DMS79 (cell line): ENCODE measurements around the gene ATCAY.
"Not testable (repeated sequence)": the region's sequence is repeated elsewhere in the genome, so short reads cannot be mapped to it uniquely, and the experiment has no call there.

Source experiments
- DNase-seq: peaks from one replicate; lab custom pipeline; 2025; lab: John Stamatoyannopoulos, UW

ATCAY gene

DNA sequence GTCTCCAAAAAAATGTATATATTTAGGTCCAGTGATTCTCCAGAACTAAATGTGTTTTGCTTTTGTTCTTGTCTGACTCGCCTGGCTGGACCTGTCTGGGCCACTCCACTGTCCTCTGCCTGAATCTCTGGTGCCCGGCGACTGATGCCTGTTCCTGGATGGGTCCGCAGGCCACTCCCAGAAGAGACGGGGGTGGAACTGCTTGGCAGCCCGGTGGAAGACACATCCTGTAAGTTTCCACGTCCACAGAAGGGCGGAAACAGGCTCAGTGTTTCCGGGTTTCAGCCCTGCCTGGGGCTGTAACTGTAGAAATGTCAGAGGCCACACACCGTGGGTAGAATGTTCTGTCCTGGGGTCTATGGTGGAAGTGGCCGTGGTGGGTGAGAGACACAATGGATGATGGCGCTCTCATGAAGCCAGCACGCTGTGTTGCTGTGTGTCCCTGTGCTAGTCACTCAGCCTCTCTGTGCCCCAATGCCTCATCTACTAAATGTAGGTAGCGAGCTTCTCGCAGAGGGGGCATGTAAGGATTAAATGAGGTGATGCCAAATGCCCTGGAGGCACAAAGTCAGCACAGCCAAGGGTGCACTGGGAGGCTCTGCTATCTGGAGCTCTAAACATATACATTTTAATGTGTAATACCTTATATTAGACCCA lies 22.0 kb downstream of the ATCAY start:
- no peak for DNase-seq

DNA sequence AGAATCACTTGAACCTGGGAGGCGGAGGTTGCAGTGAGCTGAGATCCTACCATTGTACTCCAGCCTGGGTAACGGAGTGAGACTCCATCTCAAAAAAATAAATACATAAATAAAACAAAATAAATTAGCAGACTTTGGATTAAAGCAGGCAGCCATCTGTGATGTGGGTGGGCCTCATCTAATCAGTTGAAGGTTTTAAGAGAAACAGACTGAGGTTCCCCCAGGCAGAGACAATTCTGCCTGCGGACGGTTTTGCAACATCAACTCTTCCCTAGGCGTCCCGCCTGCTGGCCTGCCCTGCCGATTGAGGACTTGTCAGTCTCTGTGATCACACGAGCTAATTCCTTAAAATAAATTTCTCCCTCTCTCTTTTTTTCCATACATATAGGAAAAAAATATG lies 23.7 kb downstream of the ATCAY start:
- DNase-seq, result no peak

GRCh38 chr19:3907626-3908265 lies 27.3 kb downstream of the ATCAY start:
- DNase-seq, result no peak

DNA sequence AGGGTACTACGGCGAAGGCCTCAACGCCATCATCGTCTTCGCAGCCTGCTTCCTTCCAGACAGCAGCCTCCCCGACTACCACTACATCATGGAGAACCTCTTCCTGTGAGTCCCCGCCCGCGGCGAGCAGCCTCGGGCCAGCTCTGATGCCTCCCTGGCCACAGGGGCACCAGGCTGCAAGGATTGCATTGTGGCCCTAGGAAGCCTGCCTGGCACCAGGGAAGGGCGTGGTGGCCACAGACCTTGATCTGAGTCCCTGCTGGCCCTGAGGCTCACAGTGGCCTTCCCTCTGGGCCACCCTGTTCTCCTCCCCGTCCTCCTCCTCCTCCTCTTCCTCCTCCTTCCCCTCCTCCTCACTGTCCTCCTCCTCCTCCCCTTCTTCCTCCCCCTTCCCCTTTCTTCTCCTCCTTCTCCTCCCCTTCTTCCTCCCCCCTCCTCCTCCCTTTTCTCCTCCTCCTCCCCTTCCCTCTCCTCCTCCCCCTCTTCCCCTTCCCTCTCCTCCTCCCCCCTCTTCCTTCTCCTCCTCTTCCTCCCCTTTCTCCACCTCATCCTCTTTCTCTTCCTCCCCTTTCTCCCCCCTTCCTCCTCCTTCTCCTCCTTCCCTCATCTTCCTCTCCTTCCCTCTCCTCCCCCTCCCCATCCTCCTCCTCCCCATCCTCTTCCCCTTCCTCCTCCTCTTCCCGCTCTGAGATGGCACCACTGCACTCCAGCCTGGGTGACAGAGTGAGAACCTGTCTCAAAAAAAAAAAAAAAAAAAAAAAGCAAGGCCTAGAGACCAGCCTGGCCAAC lies 28.0 kb downstream of the ATCAY start:
- DNase-seq, result no peak

- DNase-seq, result no peak
Observed at GRCh38 chr19:3910105-3910504, 29.6 kb downstream of the ATCAY start.

GRCh38 chr19:3914199-3914598 lies 33.7 kb downstream of the ATCAY start:
- DNase-seq, result no peak

- DNase-seq, result no peak
Observed at GRCh38 chr19:3916033-3916432, 35.5 kb downstream of the ATCAY start.

DNA sequence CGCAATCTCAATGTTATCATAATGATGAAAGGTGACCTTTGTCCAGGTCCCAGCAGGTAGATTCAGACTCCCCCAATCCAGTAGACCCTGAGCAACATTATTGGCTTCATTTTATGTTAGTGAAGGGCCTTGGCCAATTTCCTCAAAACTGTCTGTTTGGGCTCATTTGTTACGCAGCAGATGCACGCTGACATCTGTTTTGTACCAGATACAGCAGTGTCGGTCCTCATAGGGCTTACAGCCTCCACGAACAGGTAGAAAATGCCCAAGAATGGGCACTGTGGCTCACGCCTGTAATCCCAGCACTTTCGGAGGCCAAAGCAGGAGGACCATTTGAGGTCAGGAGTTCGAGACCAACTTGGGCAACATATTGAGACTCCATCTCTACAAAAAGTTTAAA lies 39.3 kb downstream of the ATCAY start:
- DNase-seq, result no peak

- DNase-seq, result no peak
Observed at GRCh38 chr19:3923096-3923758, 42.7 kb downstream of the ATCAY start.

GRCh38 chr19:3923912-3924311 lies 43.4 kb downstream of the ATCAY start:
- no peak for DNase-seq

GRCh38 chr19:3931041-3931440 lies 50.6 kb downstream of the ATCAY start:
- no peak for DNase-seq

GRCh38 chr19:3932931-3933810 lies 52.7 kb downstream of the ATCAY start, which contains the start of gene NMRK2:
TSS of gene NMRK2 (plus strand) at chr19:3933069. CDS start at chr19:3933672, 603 bp downstream.
- no peak for DNase-seq

DNA sequence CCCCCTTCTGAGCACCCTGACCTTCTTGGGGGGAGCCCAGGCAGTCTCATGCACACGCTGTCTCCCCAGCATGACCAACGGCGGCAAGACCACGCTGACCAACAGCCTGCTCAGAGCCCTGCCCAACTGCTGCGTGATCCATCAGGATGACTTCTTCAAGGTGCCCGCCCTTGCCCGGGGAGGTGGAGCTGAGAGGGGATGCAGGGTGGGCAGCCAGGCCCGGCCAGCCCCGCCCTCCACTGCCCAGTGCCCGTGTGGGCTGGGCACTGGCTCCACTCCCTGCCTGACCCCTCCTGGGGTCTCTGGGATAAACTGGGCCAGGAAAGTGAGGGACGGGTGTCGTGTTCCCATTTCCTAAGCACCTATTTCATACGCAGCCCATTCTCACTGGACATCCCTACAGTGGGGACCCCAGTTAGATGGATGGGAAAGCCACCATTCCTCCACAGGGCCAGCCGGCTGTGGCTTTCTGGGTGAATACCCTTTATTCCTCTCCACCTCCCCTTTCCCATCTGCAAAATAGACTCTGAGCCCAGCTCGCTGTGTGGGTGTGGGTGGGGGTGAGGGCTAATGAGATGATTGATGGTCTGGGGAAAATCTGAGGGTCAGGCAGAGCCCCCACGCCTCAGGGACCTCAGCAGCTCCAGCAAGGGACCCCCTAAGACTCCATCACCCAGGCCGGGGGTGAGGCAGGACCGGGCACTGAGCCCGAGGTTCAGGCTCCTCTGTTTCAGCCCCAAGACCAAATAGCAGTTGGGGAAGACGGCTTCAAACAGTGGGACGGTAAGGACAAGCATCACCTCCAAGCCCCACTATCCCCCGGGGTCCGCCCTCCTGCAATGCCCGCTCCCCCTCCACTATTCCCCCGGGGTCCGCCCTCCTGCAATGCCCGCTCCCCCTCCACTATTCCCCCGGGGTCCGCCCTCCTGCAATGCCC lies 56.3 kb downstream of the ATCAY start:
- no peak for DNase-seq

DNA sequence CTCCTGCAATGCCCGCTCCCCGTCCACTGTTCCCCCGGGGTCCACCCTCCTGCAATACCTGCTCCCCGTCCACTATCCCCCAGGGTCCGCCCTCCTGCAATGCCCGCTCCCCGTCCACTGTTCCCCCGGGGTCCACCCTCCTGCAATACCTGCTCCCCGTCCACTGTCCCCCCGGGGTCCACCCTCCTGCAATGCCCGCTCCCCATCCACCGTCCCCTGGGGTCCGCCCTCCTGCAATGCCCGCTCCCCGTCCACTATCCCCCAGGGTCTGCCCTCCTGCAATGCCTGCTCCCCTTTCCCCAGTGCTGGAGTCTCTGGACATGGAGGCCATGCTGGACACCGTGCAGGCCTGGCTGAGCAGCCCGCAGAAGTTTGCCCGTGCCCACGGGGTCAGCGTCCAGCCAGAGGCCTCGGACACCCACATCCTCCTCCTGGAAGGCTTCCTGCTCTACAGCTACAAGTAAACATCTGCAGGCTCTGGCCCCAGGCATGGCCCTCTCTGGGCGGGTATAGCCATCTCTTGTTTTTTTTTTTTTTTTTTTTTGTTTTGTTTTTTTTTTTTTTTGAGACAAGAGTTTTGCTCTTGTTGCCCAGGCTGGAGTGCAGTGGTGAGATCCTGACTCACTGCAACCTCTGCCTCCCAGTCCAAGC lies 57.9 kb downstream of the ATCAY start:
- DNase-seq, result not testable (repeated sequence)

DNA sequence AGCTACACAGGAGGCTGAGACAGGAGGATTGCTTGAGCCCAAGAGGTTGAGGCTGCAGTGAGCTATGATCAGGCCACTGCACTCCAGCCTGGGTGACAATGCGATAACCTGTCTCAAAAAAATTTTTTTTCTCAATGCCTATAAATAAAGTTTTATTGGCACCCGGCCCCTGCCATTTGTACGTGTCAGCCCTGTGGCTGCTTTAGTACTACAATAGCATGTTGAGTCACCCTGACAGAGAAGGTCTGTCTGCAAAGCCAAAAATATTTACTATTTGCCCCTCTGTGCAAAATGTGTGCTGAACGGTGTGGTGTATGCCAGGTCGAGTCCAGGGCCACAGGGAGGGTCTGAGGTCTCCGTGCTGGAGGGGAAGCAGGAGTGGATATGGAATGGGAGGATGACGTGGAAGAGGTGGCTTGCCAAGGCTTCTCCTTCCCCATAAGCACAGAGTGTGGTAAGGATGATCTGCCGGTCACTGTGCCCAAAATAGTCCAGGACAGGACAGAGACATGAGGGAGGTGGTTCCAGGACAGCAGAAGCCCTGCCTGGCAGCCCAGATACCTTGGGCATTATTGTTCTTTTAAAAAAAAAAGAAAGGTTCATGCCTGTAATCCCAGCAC lies 62.4 kb downstream of the ATCAY start:
- DNase-seq, result no peak

DNA sequence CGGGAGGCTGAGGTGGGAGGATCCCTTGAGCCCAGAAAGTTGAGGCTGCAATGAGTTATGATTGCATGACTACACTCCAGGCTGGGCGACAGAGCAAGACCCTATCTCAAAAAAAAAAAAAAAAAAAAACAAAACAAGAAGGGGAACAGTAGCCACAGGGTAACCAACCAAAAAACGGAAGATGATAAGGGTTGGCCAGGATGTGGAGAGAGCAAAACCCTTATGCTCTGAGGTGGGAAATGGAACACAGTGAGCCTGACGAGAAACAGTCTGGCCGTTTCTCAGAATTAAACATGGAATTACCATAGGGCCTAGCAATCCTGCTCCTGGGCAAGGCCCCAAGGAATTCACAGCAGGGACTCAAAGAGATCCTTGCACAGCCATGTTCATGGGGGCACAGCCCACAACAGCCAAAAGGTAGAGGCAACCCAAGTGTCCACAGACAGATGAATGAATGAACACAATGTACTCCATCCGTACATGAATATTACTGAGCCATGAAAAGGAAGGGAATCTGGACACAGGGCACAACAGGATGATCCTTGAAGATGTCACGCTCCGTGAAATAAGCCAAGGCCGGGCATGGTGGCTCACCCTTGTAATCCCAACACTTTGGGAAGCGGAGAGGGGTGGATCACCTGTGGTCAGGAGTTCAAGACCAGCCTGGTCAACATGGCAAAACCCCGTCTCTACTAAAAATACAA lies 63.7 kb downstream of the ATCAY start:
- DNase-seq, result no peak

DNA sequence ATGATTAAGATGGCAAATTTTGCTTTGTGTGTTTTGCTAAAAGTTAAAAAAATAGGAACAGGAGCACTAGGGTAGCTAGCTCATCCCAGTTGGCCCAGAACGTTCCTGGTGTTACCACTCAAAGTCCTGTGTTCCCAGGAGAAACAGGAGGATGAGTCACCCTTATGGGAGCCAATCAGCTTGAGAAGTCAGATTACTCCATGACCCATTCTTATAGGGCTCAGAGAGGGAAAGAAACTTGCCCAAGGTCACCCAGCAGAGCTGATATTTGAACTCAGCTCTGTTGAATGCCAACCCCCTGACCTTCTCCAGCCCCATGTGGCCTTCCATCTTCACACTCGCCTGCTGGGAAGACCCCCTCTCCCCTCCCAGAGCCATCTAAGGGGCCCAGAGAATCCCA lies 65.4 kb downstream of the ATCAY start:
- no peak for DNase-seq

GRCh38 chr19:3947316-3947933 lies 66.9 kb downstream of the ATCAY start:
- not testable (repeated sequence) for DNase-seq
